Stimulated activated CD4-positive, alpha-beta T cell treated with anti-CD3 and anti-CD28 coated beads, TNF-alpha, amount 100 ng/mL, for 24 hours (primary cell): ENCODE measurements around the gene ZNF653.
"Not testable (repeated sequence)": the region's sequence is repeated elsewhere in the genome, so short reads cannot be mapped to it uniquely, and the experiment has no call there.

ENCODE experiments used
- DNase-seq, 3 experiments: peaks; one replicate each; pipeline ENCODE4 v3.0.0-alpha.2; 2020; ENCODE audit warnings: low read depth in 3 of 3

Gene ZNF653

GRCh38 chr19:11456659-11457058, 49.0 kb downstream of the ZNF653 start:
- no peak for DNase-seq

GRCh38 chr19:11455233-11455554, 50.4 kb downstream of the ZNF653 start:
- not testable (repeated sequence) for DNase-seq

- DNase-seq = peak in 1 of 3 experiments; percentile 25
Measured at GRCh38 chr19:11453468-11454341, 51.9 kb downstream of the ZNF653 start.

DNA sequence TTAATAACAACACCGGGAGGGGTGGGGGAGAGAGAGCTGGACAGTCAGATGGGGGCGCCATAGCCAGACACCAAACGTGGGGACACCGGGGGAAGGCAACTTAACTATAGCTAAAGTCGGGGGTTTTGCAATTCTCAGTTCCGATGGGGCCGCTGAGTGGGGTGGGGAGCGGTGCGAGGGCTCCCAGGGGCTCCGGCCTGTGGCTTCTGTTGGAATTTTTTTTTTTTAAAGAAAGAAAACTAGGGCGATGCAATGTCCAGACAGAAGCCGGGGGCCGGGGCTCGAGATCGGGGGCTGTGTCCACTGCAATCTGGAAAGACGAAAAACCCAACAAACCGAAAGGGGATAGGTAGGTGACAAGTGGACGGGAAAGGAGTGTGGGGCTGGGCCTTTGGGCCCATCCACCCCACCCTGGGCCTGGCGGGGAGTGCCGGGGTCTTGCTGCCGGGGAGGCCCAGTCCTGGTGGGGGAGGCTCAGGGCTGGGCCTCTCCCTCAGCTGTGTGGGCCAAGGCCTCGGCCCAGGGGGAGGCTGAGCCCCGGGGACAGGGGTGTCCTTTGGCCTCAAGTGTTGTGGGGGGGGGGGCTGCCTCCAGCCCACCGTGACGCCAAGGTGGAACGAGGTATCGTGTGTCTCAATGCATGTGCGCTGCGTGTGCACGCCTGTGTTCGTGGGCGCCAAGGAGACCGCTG, 52.9 kb downstream of the ZNF653 start:
- no peak for DNase-seq

DNA sequence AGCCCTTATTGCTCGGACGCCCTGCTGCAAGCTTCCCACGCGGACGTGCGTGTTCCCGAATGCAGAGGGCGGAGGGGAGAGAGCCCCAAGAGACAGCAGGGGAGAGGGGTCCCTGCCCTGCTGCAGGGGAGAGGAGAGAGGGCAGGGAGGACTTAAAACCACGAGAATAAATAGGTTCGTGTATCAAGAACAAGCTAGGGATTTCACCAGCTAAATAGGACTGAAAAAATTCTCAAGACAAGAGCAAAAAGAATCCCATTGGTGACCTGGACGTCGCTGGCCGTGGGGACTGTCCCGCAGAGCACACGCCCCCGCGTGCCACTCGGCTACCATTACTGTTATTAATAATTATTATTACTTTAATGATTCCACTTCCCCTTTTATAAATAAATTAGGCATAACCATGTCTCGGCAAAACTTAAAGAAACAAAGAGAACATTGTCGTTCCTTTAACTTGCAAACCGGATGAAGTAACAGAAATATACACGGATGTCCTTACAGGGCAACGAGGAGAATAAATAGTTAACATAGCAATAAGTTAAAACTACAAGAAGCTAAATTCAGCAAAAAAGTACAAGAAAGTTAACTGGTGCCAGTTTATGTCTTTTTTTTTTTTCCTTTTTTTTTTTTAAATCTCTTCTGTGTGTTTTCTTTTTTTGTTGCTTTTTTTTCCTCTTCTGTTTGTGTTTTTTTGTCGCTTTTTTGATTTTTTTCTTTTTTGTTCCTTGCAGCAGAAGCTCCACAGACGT, 53.6 kb downstream of the ZNF653 start:
- no peak for DNase-seq

DNA sequence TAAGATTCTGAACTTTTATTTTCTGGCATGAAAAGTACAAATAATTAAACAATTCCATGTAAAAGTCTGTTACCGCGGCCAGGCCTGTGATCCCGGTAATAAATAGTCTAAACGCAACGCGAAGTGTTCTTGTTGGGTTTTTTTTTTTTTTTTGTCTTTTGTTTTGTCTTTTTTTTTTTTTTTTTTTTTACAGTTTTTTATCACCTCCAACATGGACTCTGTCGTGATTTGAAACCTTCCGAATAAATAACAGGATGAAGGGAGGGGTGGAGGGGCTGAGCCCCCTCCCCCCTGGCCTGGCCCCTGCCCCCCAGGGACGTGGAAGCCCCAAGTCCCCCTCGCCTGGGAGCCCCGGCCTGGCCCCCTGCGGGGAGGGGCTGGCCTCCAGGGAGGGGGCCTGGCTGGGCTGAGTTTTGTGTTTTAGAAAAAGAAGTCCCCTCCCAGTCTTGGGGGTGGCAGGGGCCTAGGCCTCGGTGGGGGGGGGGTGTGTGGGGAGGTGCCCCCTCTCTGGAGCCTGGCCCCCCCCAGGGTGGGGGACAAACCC, 54.2 kb downstream of the ZNF653 start:
- no peak for DNase-seq

GRCh38 chr19:11450570-11451326, 54.9 kb downstream of the ZNF653 start:
- DNase-seq = no peak

GRCh38 chr19:11448923-11449554, 56.6 kb downstream of the ZNF653 start:
- DNase-seq = no peak

DNA sequence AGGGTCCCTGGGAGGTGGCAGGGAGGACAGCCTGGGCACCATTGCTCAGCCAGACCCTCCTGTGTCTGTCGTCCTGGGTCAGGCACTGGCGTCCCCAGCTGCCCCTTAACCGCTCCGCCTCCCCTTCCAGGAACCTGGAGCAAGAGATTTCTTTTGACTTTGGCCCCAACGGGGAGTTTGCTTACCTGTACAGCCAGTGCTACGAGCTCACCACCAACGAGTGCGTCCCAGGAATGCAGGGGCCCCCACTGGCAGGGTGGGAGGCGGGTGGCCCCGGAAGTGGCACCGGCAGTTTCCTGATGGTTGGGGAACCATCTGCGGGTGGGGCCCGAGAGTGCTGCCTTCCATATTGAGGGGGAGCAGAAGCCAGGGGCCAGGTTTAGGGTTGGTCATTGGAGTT, 57.2 kb downstream of the ZNF653 start:
- DNase-seq = no peak

DNA sequence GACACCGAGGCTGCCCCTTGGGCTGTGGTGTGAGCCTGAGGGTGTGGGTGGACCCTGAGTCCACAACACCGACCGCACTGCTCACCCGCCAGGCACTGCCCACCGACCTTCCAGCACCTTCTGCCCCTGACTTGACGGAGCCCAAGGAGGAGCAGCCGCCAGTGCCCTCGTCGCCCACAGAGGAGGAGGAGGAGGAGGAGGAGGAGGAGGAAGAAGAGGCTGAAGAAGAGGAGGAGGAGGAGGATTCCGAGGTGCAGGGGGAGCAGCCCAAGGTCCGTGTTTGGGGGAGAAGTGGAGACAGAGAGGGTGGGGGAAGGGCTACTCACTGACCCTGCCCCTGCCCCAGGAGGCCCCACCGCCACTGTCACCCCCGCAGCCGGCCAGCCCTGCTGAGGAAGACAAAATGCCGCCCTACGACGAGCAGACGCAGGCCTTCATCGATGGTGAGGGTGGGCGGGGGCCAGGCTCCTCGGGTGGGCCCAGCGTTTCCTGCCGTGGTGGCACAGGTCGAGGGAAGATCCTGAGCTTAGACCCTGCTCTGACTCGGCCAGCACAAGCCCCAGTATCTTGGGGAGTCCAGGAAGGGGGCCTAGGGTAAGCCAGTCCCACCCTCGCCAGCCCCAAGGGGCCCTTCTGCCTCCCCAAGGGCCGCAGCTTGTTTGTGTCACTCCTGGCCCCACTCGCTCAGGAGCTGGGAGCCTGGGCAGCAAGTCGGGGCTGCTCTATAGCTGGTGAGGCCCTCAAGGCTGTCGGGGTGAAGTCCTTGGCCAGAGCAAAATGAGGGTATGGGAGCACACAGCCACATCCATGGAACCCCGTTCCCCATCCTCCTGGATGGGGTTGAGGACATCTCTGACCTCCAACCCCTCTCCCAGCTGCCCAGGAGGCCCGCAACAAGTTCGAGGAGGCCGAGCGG, 58.0 kb downstream of the ZNF653 start:
- no peak for DNase-seq

DNA sequence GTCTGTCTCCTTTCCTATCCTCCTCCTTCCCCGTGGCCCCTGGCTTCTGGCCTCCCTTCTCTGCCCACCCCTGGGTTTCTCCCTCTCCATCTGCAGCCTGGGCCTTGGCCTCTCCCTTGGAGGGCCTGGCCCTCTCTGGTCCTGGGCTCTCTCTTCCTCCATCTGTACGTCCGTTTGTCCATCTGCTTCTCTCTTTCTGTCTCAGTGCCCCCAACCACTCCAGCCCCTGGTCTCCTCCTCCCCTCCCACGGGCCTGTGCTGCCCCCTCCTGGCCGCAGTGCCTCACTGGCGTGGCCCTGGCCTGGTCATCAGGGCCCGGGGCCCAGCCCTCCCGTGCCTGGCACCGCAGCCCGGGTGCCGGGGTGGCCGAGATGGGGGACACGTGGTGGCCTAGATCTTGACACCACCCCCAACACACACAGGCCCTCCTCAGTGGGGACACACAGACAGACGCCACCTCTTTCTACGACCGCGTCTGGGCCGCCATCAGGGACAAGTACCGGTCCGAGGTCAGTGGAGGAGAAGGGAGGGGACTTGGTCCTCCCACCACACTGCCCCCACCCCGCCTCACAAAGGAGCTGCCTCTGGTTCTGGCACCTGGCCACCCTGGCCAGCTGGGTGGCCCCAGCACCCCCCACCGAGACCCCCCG, 58.9 kb downstream of the ZNF653 start:
- DNase-seq = peak in 1 of 3 experiments; percentile 20

- DNase-seq = no peak
Measured at GRCh38 chr19:11446271-11446651, 59.4 kb downstream of the ZNF653 start.

DNA sequence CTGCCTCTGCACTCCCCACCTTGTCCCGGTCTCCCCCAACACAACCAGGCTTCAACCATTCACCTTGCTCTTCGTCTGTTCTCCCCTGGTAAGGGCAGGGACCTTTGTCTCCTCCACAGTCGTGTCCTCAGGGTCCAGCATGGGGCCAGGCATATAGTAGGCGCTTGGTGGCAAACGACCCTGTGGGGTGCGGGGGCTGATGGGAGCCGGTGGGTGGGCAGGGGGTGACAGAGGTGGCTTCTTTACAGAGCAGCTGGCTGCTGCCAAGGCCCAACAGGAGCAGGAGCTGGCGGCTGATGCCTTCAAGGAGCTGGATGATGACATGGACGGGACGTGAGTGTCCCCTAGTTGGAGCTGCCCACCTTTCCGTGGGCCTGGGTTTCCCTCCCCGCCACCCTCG, 60.5 kb downstream of the ZNF653 start:
- no peak for DNase-seq

- no peak for DNase-seq
Measured at GRCh38 chr19:11444059-11444458, 61.6 kb downstream of the ZNF653 start.

DNA sequence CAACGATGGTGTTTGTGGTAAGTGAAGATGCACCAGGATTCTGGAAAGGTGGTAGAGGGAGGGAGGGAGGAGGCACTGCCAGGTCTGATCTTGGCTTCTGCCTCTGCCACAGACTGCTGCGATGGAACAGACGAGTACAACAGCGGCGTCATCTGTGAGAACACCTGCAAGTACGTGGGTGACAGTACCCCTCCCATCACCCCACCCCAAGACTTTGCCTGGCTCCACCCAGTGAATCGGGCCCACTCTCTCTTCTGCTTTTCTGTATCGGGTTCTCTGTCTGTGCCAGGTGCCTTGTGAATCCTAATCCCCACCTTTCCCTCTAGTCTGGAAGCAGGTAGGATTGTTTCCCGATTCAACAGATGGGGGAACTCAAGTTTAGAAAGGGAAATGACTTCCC, 67.7 kb downstream of the ZNF653 start:
- no peak for DNase-seq

DNA sequence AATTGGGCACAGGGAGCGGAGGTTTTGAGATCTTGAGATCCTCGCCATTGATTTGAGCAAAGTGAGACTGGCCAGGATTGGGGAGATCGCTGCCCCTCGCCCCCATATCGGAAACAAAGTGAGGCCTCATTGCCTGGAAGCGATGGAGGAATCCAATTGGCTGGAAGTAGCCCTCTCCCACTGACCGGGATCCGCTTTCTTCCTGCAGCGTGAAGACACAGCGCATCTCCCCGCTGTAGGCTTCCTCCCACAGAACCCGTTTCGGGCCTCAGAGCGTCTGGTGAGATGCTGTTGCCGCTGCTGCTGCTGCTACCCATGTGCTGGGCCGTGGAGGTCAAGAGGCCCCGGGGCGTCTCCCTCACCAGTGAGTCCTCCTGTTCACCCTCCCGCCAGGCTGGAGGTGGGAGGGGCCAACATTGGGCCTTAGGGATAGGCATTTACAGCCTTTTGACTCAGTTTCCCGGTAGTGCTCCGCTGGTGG, 69.8 kb downstream of the ZNF653 start:
- no peak for DNase-seq

- DNase-seq = peak; percentile 99 to 100 (median 99)
Measured at GRCh38 chr19:11435057-11435832, 70.4 kb downstream of the ZNF653 start, which contains the start of the genes ODAD3 and PRKCSH. ODAD3 (minus strand) TSS chr19:11435121; CDS start chr19:11435016, 105 bp downstream. PRKCSH (plus strand) TSS chr19:11435635; CDS start chr19:11436118, 483 bp downstream.

DNA sequence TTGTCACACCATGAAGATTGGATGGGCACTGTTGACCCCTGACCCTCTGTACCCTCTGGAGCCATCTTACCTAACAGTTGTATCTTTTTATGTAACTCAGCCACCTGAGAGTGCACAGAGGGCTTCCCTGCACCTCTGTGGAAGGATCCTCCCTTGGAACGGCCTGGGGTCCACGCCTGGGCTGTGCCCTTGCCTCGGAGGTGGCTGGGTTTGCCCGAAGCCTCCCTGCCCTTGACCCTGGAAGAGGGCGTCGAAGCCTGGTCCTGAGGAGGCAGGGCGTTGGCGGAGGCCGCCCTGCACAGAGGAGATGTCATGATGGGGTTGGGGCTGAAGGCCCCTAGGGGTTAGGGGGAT, 71.0 kb downstream of the ZNF653 start:
- no peak for DNase-seq
